GM18868 (cell line): ENCODE results near the gene TBC1D8B.
A peak's percentile ranks its signal among the peaks of the same experiment; 100 is the strongest.
"Not testable (repeated sequence)": the region's sequence is repeated elsewhere in the genome, so short reads cannot be mapped to it uniquely, and the experiment has no call there.

Experiments used
- ATAC-seq: cut with Tn5 transposase; IDR thresholded peaks from one replicate; pipeline ENCODE4 v1.9.1; 2021; ENCODE audit warnings: mild to moderate bottlenecking, moderate library complexity; ENCODE audit not compliant: unreplicated experiment

The TBC1D8B gene

DNA sequence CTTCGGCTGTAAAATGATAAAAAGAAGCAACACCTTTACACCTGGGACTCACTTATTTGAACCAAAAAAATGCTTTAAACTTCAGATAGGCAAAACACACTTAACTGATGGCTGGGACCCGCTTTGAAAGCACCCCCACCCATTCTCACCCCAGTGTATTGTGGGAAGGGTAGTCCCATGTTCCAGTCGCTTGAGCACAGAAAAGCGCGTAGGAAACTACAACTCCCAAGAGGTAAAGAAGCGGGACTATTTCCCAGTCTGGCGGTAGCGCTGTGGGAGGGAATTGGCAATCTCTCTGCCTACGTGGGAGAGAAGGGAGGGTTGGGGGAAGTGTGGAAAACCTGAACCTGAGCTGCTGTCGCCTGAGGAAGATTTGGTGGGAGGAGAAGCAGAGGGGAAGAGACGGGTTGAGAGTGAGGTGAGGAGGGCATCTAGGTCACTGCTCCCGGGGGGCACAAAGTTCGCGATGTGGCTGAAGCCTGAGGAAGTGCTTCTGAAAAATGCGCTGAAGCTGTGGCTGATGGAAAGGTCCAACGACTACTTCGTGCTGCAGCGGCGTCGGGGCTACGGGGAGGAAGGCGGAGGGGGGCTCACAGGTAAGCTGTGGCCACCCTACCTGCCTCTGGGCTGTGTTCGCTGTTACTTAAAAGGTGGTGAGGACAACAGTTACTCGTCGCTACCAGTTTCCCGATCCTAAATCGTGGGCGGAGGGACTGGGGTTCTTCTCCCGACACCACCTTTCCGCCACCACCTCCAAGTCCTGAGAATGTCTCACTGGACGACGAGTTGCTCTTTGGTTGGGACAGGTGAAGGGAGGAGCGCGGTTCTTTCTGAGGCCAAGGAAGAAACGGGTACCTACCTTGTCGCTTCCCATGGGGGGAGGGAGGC lies at the start of gene TBC1D8B:
TSS of gene TBC1D8B (plus strand) at position 286 of the 888 bp plus-strand sequence. CDS start at position 467, 181 bp downstream.
- ATAC-seq = peak; percentile 99

DNA sequence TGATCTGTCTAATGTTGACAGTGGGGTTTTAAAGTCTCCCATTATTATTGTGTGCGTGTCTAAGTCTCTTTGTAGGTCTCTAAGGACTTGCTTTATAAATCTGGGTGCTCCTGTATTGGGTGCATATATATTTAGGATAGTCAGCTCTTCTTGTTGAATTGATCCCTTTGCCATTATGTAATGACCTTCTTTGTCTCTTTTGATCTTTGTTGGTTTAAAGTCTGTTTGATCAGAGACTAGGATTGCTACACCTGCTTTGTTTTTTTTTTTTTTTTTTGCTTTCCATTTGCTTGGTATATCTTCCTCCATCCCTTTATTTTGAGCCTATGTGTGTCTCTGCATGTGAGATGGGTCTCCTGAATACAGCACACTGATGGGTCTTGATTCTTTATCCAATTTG lies 33.2 kb upstream of the TBC1D8B start:
- ATAC-seq = not testable (repeated sequence)

DNA sequence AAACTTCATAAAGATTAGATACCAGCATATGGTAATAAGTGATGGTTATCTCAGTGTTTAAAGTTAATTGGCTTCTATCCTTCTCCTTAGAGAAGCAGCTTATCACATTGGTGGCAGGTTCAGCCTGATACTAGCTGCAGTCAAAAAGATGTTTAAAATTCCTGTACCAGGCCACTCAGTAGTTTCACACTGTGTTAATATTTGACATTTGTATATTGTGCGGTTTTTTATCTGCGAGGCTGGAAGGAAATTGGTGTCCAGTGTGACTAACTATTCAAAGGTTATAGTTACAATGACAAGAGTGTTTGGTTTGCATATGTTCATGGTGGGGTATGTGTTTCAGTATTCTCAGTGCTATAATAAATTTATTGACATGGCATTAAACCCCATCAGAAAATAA lies 27.5 kb upstream of the TBC1D8B start:
- ATAC-seq = no peak

DNA sequence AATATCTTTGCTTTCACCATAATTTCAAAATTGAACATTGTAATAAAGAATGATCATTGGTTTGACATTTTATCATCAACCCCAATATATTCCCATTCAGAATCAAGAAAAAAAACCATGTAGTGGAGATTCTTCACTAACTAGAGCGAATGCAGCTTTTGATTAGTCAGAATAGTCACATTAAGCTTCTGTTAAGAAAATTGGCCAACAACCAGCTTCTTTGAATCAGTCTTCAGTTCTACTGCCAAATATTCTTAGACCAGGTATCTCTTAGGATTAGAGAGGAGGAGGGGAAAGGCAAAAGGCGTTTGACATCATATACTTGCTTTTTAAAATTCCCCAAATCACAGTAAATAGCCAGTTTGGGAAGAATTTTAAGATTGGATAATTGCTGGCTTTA lies 22.2 kb upstream of the TBC1D8B start:
- ATAC-seq = no peak

DNA sequence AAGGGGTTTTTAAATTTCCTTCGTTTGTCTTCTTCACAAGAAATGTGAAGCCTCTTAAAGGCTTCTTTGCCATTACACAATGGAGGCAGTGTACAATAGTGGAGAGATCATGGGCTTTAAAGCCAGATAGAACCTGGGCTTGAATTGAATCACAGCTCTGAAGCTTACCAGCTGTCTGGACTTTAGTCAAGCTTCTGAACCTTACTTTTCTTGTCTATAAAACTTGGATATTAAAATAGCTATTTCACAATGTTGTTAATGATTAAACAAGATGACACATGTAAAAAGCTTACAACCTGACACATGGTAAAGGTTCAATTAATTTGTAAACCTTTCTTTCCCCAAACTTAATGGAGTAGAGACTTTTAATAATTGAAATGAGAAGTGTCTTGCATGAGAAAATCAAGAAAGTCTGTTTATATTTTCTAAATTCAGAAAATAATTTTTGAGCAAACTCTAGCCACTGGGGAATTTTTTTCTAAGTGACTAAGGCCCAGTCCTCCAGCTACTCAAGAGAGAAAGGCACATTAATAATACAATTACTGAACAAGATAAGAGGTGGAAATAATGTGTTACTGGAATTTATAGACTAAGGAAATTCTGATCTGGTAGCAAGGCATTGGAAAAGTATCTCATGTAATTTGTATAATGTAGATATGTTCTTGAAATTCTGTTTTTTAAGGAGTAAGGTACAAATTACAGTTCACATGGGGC lies 21.7 kb upstream of the TBC1D8B start:
- ATAC-seq = no peak

DNA sequence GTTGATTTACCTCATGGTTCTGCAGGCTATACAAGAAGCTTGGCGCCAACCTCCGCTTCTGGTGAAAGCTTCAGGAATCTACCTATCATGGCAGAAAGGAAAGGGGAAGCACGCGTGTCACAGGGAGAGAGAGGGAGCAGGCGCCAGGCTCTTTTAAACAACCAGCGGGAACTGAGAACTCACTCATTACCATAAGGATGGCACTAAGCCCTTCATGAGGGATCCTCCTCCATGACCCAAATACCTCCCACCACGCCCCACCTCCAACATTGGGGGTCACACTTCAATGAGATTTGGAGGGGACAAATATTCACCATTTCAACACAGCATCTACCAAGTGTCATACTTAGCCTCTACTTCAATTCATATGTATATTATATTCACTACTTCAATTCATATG lies 18.8 kb upstream of the TBC1D8B start:
- no peak for ATAC-seq

DNA sequence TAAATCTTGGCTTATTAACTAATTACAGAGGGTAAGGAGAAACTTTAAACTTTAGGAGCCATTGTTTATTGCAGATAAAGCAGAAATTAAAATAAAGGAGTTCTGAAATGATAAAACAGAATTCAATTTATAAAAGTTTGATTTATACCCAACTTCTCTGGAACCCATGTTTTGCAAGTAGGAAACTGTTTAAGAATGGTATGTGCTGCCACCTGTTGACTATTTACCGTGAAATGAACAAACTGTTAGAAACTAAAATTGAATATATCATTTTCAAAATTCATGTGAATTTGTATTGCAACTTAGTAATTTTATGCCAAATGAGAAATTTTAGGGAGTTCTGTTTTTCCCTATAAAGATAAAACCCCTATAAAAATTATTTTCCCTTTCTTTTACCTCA lies 11.0 kb upstream of the TBC1D8B start:
- ATAC-seq = no peak

DNA sequence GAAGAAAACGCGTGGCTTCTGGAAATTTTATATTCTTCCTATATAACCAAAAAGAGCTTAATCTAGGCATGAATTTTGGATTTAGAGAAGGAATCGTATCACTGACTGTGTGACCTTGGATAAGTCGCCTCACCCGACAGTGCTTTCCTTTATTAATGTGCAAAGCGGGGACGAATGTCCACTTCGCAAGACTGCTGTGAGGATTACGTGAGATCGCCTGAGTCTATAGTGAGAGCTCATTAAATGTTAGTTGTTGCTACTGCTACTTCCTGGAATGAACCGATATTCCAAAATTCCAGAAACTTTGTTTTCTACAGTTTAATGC lies 448 bp upstream of the TBC1D8B start:
- peak; percentile 27 for ATAC-seq

DNA sequence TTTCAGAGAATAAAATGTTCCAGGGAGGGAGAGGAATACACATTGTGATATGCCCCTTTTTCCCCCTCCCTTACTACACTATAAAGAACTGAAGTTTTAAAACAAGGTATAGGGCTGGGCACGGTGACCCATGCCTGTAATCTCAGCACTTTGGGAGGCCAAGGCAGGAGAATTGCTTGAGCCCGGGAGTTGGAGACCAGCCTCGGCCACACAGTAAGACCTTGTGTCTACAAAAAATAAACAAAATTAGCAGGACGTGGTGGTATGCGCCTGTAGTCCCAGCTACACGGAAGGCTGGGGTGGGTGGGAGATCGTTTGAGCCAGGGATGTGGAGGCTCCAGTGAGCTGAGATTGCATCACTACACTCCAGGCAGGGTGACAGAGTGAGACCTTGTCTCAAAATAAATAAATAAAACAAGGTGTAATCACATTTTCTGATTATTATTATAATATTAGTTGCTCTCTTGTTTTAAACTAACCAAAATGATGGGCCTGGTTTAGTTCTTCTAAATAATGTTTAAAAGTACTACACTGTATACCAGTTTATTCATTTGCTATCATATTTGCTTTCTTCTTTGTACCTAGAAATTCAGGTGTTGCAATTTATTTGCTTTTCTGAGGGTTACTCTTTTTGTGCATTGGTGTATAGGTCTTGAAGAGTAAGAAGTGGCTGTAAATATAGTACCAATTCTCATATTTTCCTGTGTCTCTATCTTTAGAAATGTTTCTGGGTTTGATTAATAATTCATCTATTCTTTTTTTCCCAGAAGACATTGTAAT lies 8.8 kb downstream of the TBC1D8B start:
- ATAC-seq = no peak

DNA sequence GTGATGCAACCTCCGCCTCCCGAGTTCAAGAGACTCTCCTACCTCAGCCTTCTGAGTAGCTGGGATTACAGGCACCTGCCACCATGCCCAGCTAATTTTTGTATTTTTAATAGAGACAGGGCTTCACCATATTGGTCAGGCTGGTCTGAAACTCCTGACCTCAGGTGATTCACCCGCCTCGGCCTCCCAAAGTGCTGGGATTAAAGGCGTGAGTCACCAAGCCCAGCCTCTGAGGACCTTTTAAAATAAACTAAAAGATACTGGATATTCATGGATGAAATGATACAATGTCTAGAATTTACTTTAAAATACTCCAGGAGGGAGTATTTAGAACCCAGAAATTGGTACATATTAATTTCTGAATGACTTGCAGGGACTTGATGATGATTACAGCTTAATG lies 10.5 kb downstream of the TBC1D8B start:
- ATAC-seq = not testable (repeated sequence)

DNA sequence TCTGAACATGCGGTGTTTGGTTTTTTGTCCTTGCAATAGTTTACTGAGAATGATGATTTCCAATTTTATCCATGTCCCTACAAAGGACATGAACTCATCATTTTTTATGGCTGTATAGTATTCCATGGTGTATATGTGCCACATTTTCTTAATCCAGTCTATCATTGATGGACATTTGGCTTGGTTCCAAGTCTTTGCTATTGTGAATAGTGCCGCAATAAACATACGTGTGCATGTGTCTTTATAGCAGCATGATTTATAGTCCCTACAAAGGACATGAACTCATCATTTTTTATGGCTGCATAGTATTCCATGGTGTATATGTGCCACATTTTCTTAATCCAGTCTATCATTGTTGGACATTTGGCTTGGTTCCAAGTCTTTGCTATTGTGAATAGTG lies 11.6 kb downstream of the TBC1D8B start:
- not testable (repeated sequence) for ATAC-seq

DNA sequence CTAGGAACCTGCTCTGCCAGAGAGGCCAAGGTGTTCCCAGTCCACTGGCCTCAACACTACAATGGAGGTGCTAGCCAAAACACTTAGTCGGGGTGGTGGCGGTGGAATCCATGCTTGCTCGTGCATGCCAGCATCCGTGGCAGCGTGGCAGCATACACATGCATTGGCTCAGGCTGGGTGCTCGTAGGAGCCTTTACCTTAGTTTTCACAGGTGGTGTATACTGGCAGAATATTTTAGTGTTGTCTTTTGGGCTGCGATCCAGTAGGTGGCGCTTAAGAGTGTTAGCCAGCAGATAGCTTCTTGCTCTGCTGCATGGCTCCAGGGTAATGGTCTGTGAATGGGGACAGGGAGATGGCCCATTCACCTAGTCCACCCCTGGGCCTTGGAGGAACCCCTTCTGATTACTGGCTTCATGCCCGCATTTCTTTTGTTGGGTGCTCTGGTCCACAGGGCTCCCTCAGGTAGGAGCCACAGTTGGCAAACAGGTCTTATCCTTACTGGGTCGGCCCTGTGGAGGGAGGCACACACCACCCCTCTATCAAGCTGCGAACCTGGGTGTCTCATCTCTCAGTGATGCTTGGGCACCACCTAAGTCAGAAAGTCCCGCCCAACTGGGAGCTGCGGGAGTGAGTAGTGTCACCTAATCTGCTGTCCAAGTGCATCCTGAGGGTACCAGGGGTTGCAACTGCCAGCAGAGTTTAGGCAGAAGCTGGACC lies 60.7 kb downstream of the TBC1D8B start:
- ATAC-seq = peak; percentile 91

DNA sequence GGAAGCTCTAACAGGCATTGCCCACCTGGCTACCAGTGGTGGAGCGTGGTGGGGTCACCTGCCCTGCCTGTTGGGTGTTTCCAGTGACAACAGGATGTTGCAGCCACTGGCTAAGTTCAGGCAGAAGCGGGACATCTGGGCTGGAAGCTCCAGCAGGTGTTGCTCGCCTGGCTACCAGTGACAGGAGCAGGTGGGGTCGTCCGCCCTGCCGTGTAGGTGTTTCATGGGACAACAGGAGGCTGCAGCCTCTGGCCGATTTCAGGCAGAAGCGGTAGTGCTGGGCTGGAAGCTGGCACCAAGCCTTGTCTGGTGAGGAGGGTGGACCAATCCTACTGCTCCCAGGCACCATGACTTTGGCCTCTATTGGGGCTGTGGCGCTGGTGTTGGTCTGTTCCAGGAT lies 61.2 kb downstream of the TBC1D8B start:
- ATAC-seq = no peak

DNA sequence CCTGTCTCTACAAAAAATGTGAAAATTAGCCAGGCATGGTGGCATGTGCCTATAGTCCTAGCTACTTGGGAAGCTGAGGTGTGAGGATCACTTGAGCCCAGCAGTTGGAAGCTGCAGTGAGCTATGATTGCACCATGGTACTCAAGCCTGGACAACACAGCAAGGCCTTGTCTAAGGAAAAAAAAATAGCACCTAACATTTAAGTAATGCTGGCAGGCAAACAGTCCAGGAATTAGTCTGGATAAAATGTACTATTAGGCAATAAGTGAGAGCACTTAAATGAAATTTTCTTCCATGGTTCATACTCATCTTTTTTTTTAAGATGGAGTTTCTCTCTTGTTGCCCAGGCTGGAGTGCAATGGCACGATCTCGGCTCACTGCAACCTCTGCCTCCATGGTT lies 70.3 kb downstream of the TBC1D8B start:
- ATAC-seq = not testable (repeated sequence)

DNA sequence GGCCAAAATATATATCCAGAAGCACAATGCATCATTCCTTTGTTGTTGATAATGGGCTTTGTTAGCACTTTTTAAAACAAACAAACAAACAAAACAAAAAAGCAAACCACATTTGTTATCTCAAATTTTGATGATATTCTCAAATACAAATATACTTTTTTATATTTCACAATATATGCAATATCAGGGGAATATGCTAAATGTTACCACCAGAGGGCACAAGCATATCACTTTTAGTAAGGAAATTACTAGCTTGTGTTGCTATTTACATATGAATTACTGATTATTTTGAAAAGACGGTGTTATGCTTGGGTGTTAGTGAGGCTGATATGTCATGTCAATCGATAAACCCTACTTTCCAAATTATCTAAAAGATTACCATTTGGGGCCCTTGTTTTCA lies 71.6 kb downstream of the TBC1D8B start:
- ATAC-seq = peak; percentile 63

DNA sequence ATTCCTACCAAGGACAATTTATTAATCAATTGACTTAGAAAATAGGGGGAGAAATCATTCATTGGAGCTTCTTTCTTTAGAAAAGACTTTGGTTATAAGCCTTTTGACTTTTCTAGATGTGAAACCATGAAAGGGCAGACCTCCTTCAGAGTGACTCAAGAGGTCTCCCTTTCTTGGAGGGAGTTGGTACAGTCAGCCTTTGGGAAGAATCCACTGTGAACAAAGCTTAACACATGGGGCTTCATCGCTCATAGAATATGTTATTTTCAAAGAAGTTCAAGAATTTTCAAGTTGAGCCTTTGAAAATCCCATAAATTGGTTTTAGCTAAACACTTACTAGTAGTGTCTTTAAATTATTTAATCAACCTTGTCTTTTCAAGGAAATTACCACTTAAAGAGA lies 72.7 kb downstream of the TBC1D8B start:
- ATAC-seq = no peak

DNA sequence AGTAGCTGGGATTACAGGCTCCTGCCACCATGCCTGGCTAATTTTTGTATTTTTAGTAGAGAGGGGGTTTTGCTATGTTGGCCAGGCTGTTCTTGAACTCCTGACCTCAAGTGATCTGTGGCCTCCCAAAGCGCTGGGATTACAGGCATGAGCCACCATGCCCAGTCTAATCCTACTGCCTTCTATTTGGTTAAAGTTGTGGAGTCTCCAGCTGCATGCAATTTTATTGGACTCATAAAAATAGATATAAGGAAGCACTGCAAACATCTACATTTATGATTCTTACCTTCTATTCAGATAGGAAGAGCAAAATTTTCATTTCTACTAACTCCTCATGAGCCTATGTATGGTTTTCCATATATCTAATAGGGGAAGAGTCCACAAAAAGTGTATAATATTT lies 87.0 kb downstream of the TBC1D8B start:
- no peak for ATAC-seq

DNA sequence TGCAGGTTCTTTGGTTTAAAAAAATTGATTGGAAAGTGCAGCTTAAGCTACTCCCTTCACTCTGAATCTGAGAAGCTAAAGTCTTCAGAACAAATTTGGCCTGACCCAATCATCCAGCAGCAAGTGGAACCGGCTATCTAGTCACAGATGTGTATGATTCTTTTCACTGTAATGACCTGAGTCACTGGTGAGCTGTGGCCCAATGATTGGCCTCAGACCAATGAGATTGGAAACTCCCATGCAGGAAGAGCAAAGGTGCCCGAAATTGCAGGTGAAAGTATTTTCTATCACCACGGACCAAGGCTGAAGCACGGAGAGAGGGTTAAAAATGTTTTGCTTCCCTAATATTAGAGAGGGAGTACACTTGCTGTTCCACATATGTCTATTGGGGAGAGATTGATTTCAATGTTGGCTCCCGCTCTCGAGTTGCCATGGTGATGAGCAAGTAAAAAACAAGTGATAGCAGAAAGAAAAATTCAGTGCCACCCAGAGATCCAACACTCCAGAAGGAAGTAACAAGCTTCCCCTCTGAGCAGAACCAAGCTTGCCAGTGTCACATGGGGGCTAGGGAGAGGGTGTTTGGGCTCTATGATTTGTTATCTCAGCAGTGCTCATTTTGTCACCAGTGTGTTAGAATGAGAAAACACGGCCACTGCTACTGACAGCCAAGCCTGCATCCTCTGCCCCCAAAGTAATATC lies 89.4 kb downstream of the TBC1D8B start:
- no peak for ATAC-seq

DNA sequence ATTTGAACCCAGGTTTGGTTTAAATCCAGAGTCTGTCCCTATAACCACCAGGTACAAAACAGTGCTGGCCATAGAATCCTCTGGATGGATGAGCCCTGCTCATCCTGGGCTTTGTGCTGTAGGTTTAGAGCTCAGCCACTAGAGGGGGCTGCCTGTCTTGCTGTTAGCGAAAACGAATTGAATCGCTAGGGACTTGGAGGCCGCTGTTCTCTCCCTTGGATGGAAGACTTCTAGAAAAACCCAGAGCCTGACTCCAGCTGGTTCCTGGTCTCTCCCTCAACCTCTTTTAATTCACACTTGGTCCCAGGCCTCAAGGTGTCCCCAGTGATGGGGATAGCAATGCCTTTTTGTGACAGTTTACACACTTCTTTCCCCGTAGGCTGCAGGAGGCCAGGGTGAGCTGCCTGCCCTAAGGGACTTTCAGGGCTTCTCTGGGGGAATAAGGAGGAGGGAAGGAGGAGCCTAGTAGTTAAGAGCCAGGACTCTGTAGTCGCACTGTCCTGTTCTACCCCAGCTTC lies 92.0 kb downstream of the TBC1D8B start:
- peak; percentile 70 for ATAC-seq

DNA sequence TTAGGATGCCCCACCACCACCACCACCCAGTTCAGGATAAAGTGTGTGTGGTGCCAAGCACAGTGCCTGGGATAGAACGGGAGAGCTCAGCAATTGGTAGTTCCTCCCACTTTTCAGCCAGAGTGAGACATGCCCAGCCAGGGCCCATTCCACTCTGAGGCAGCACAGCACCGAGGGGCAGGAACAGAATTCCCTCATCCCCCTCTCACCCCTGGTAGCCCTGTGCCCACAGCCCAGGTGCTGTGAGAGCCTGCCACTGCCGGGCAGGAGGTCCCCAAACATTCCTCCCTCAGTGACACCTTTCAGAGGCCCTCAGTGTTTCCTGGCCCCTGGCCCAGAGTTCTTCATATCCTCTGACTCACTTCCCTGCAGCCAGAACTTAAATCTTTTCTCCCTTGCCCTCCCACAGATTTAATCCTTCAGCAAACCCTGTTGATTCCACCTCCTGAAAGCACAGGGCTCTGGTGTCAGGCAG lies 92.5 kb downstream of the TBC1D8B start:
- no peak for ATAC-seq
